ENCODE data around the gene WASF3. TPM values are rescaled to one million over a fixed set of nuclear protein-coding genes. Genes with fewer than 3 reads are reported as not detected.
A peak's percentile ranks its signal among the peaks of the same experiment; 100 is the strongest.

Gene WASF3
- total and polyA plus RNA-seq, 2 donors from 2014 or later, result 3.7 to 18.5 TPM

DNA sequence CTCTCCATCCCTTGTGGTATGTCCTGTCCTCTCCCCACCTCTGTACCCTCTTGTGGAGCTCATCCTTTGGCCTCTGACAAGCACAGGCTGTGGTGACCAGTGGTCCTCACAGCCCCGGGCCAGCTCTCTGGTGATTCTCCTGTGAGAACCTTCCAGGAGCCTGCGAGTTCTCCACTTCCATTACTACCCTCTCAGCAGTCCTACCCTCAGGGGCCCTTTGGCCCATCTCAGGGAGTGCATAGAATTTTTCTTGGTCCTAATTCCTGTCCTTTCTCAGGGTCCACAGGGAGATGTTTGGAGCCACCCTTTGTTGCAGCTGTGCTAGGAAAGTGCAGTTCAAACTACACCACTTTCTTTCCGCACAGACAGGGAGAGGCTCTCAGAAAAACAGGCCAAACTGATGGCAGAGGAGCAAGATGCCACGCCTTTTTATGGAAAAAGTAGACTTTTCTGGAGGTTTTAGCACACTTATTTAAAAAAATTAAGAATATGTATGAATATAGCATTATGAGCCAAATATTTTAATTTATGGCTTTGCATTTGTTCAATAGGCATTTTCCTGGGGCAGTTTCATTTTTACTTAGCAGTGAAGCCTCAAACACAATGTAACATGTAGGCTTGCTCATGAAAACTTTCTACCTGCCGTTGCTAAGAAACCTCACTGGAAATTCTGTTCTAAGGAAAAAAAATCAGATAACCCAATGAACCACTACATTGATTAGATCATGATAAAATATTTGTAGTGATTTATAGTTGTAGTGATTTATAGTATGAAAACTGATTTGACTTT lies 111.1 kb downstream of the WASF3 start:
- Histone ChIP-seq H3K27me3 (ENCODE audit: control insufficient read depth, insufficient read depth, low read length) (no peaks in the 10 kb centered on the region), H3K36me3 (ENCODE audit: control insufficient read depth in 2 of 3, insufficient read depth in 3 of 3, low read length in 3 of 3) (no peaks in the 10 kb centered on the region), H3K9me3 (ENCODE audit: control insufficient read depth in 2 of 3, insufficient read depth in 1 of 3, low read length in 3 of 3) (no peaks in the 10 kb centered on the region), H3K9ac (ENCODE audit: low read length in 3 of 3) (no peak overlapping the region), H3K4me3 (ENCODE audit: low read length in 3 of 3) (no peak overlapping the region), H3K27ac (ENCODE audit: low read depth in 2 of 2, low read length in 2 of 2) (no peak overlapping the region), H3K4me1 (ENCODE audit: control insufficient read depth in 2 of 3, insufficient read depth in 2 of 3, low read depth in 1 of 3, low read length in 3 of 3) (no peaks in the 10 kb centered on the region)
- TF ChIP-seq, protein P1, sequence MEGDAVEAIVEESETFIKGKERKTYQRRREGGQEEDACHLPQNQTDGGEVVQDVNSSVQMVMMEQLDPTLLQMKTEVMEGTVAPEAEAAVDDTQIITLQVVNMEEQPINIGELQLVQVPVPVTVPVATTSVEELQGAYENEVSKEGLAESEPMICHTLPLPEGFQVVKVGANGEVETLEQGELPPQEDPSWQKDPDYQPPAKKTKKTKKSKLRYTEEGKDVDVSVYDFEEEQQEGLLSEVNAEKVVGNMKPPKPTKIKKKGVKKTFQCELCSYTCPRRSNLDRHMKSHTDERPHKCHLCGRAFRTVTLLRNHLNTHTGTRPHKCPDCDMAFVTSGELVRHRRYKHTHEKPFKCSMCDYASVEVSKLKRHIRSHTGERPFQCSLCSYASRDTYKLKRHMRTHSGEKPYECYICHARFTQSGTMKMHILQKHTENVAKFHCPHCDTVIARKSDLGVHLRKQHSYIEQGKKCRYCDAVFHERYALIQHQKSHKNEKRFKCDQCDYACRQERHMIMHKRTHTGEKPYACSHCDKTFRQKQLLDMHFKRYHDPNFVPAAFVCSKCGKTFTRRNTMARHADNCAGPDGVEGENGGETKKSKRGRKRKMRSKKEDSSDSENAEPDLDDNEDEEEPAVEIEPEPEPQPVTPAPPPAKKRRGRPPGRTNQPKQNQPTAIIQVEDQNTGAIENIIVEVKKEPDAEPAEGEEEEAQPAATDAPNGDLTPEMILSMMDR (IDR thresholded peaks at IDR 0.05; ENCODE audit: borderline replicate concordance, extremely low read depth, insufficient read depth), result no peak
- DNase-seq, result peak in 2 of 5 donors; percentile 40 to 43
- intact Hi-C loops (cut with DNase I), result no loop called here
- FAIRE-seq, result no peak

DNA sequence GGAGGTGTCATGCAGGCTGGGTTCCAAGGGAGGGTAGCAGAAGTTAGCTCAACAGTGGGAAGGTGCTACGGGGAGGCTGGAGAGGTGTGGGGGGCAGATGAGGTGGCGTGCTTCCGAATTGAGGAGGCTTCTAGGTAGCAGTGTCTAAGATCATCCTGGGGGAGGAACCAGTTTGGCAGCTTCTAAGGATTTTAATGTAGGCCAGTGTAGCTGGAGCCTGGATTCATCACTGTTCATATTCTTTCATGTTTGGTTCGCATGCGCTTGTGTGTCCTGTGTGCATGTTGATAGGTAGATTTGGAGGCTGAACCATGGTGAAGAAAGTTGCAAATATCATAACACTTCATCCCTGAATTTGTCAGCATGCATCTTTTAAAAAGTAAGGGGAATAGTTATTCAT lies 116.4 kb downstream of the WASF3 start:
- Histone ChIP-seq H3K27ac (ENCODE audit: low read depth in 2 of 2, low read length in 2 of 2) (no peak overlapping the region), H3K36me3 (ENCODE audit: control insufficient read depth in 2 of 3, insufficient read depth in 3 of 3, low read length in 3 of 3) (no peaks in the 10 kb centered on the region), H3K9ac (ENCODE audit: low read length in 3 of 3) (no peak overlapping the region), H3K9me3 (ENCODE audit: control insufficient read depth in 2 of 3, insufficient read depth in 1 of 3, low read length in 3 of 3) (no peaks in the 10 kb centered on the region), H3K27me3 (ENCODE audit: control insufficient read depth, insufficient read depth, low read length) (no peaks in the 10 kb centered on the region), H3K4me1 (ENCODE audit: control insufficient read depth in 2 of 3, insufficient read depth in 2 of 3, low read depth in 1 of 3, low read length in 3 of 3) (no peaks in the 10 kb centered on the region), H3K4me3 (ENCODE audit: low read length in 3 of 3) (no peak overlapping the region)
- intact Hi-C loops (cut with DNase I), result no loop called here
- DNase-seq (no peak), FAIRE-seq (no peak)
- TF ChIP-seq, protein P1 (IDR thresholded peaks at IDR 0.05; ENCODE audit: borderline replicate concordance, extremely low read depth, insufficient read depth), result no peak

DNA sequence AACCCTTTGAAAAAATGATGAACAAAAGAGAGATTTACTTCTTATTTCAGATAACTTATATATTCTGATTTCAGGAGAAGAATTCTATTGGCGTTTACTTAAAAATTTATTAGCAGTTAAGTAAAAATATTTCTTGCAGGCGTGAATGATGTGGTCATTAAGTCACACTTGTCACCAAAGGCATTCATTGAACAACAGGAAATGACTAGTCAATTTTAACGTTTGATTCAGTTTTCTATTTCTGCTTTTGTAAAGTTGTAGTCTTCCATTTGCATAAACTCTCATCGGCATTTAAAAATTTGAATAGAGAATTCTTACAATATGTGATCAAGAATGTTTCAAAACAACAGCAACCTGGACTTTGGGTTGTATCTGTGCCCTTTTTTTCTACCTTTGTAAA lies 119.7 kb downstream of the WASF3 start:
- DNase-seq (no peak), FAIRE-seq (no peak)
- Histone ChIP-seq H3K27ac (ENCODE audit: low read depth in 2 of 2, low read length in 2 of 2) (no peak overlapping the region), H3K27me3 (ENCODE audit: control insufficient read depth, insufficient read depth, low read length) (no peaks in the 10 kb centered on the region), H3K4me3 (ENCODE audit: low read length in 3 of 3) (no peak overlapping the region), H3K9me3 (ENCODE audit: control insufficient read depth in 2 of 3, insufficient read depth in 1 of 3, low read length in 3 of 3) (no peaks in the 10 kb centered on the region), H3K9ac (ENCODE audit: low read length in 3 of 3) (no peak overlapping the region), H3K4me1 (ENCODE audit: control insufficient read depth in 2 of 3, insufficient read depth in 2 of 3, low read depth in 1 of 3, low read length in 3 of 3) (no peaks in the 10 kb centered on the region), H3K36me3 (ENCODE audit: control insufficient read depth in 2 of 3, insufficient read depth in 3 of 3, low read length in 3 of 3) (peaks cover 0 to 8% (median 6%) of the 10 kb centered on the region in 3 donors)
- intact Hi-C loops (cut with DNase I), result no loop called here
- TF ChIP-seq, protein P1 (IDR thresholded peaks at IDR 0.05; ENCODE audit: borderline replicate concordance, extremely low read depth, insufficient read depth), result no peak
